OCI-LY3 (cell line): ENCODE data around the gene ARL8B.

Experiments
- H2AFZ ChIP-seq: fragments of 200-600, 300-600 bp; shearing (Covaris generic); 2 replicates; pipeline ENCODE4 v1.6.0; 2014; ENCODE audit warnings: antibody characterized with exemption, low read depth, low read length
- H3K27ac ChIP-seq: fragments of 200-600, 300-600 bp; sonication (generic); 2 replicates; pipeline ENCODE4 v1.5.1; 2014; ENCODE audit warnings: mild to moderate bottlenecking, low read length, moderate library complexity, mixed read lengths
- H3K27me3 ChIP-seq: fragments of 200-600, 300-600 bp; sonication (generic); 2 replicates; pipeline ENCODE4 v1.6.1; 2014; ENCODE audit warnings: low read depth, low read length, mixed read lengths
- H3K36me3 ChIP-seq: fragments of 200-600, 300-600 bp; sonication (generic); replicated peaks from 2 replicates; pipeline ENCODE3; 2014; ENCODE audit warnings: low read depth, low read length, mixed read lengths
- H3K4me1 ChIP-seq: fragments of 300-600, 200-600 bp; sonication (generic); 2 replicates; pipeline ENCODE4 v1.6.1; 2014; ENCODE audit warnings: low read length, mixed read lengths
- H3K4me2 ChIP-seq: fragments of 200-600, 300-600 bp; sonication (generic); 2 replicates; pipeline ENCODE4 v1.6.1; 2014; ENCODE audit warnings: low read length, mixed read lengths
- H3K4me3 ChIP-seq: fragments of 300-600, 200-600 bp; sonication (generic); 2 replicates; pipeline ENCODE4 v1.5.1; 2014; ENCODE audit warnings: antibody characterized with exemption, mild to moderate bottlenecking, low read length, moderate library complexity
- H3K79me2 ChIP-seq: fragments of 300-600, 200-600 bp; shearing (Covaris generic); 2 replicates; pipeline ENCODE4 v1.6.1; 2014; ENCODE audit warnings: mild to moderate bottlenecking, low read length, mixed read lengths
- H3K9ac ChIP-seq: fragments of 300-600, 200-600 bp; shearing (Covaris generic); 2 replicates; pipeline ENCODE4 v1.6.0; 2014; ENCODE audit warnings: mild to moderate bottlenecking, low read length, moderate library complexity
- H3K9me3 ChIP-seq: fragments of 200-600, 300-600 bp; shearing (Covaris generic); 2 replicates; pipeline ENCODE4 v1.6.1; 2014; ENCODE audit warnings: low read length, mixed read lengths; ENCODE audit not compliant: insufficient read depth
- H4K20me1 ChIP-seq: fragments of 200-600, 300-600 bp; sonication (generic); 2 replicates; pipeline ENCODE4 v1.6.1; 2016; ENCODE audit warnings: low read length, mixed read lengths; ENCODE audit not compliant: insufficient read depth
- CTCF ChIP-seq: fragments of 200-600, 300-600 bp; sonication (generic); IDR thresholded peaks from 2 replicates; pipeline ENCODE4 v1.5.1; 2014; ENCODE audit warnings: antibody characterized with exemption, low read length, low read depth
- EZH2phosphoT487 ChIP-seq: fragments of 200-600 bp; shearing (Covaris generic); IDR thresholded peaks from 2 replicates; pipeline ENCODE4 v1.6.1; 2018; ENCODE audit warnings: antibody characterized with exemption, mixed run types, low read depth

The ARL8B gene

GRCh38 chr3:5095886-5096285, 26.2 kb upstream of the ARL8B start:
- Histone ChIP-seq H3K79me2 (no peaks in the 10 kb centered on the region), H4K20me1 (no peaks in the 10 kb centered on the region)

GRCh38 chr3:5096336-5097008, 25.6 kb upstream of the ARL8B start:
- no peaks in the 10 kb centered on the region for H3K9me3 ChIP-seq
- H3K4me1 ChIP-seq, result no peaks in the 10 kb centered on the region
- H3K79me2 ChIP-seq, result no peaks in the 10 kb centered on the region
- no peak overlapping the region for H3K4me2 ChIP-seq
- no peak for TF ChIP-seq CTCF
- no peak for TF ChIP-seq EZH2phosphoT487
- H3K27ac ChIP-seq, result no peak overlapping the region
- H2AFZ ChIP-seq, result no peak overlapping the region
- H4K20me1 ChIP-seq, result no peaks in the 10 kb centered on the region
- H3K9ac ChIP-seq, result no peak overlapping the region
- 0 out of 2 replicates have a peak, but pooled peaks cover 4% of the 10 kb centered on the region for H3K27me3 ChIP-seq
- no peaks in the 10 kb centered on the region for H3K36me3 ChIP-seq
- H3K4me3 ChIP-seq, result no peak overlapping the region

More at GRCh38 chr3:5095886-5096285, 26.2 kb upstream of the ARL8B start:
- H3K9ac ChIP-seq, result no peak overlapping the region
- H3K4me3 ChIP-seq, result no peak overlapping the region
- peaks cover 5% of the 10 kb centered on the region; the same call in 1 of the 2 replicates for H3K27me3 ChIP-seq
- H2AFZ ChIP-seq, result no peak overlapping the region
- H3K4me1 ChIP-seq, result no peaks in the 10 kb centered on the region
- H3K36me3 ChIP-seq, result no peaks in the 10 kb centered on the region
- TF ChIP-seq CTCF (no peak), EZH2phosphoT487 (no peak)
- no peaks in the 10 kb centered on the region for H3K9me3 ChIP-seq
- no peak overlapping the region for H3K27ac ChIP-seq
- no peak overlapping the region for H3K4me2 ChIP-seq

GRCh38 chr3:5098346-5098745, 23.7 kb upstream of the ARL8B start:
- Histone ChIP-seq H3K79me2 (no peaks in the 10 kb centered on the region), H3K27me3 (no peaks in the 10 kb centered on the region), H3K4me3 (no peak overlapping the region), H3K4me2 (no peak overlapping the region), H4K20me1 (no peaks in the 10 kb centered on the region), H2AFZ (no peak overlapping the region), H3K9me3 (no peaks in the 10 kb centered on the region), H3K9ac (no peak overlapping the region), H3K4me1 (no peaks in the 10 kb centered on the region), H3K27ac (no peak overlapping the region), H3K36me3 (no peaks in the 10 kb centered on the region)
- TF ChIP-seq CTCF (no peak), EZH2phosphoT487 (no peak)

- H4K20me1 ChIP-seq, result no peaks in the 10 kb centered on the region
- no peaks in the 10 kb centered on the region for H3K27me3 ChIP-seq
- H3K4me1 ChIP-seq, result no peaks in the 10 kb centered on the region
- no peaks in the 10 kb centered on the region for H3K9me3 ChIP-seq
- H3K4me3 ChIP-seq, result no peak overlapping the region
- H3K27ac ChIP-seq, result no peak overlapping the region
- no peak overlapping the region for H2AFZ ChIP-seq
- H3K79me2 ChIP-seq, result no peaks in the 10 kb centered on the region
- TF ChIP-seq CTCF, result no peak
- no peak for TF ChIP-seq EZH2phosphoT487
- H3K4me2 ChIP-seq, result no peak overlapping the region
- H3K9ac ChIP-seq, result no peak overlapping the region
- no peaks in the 10 kb centered on the region for H3K36me3 ChIP-seq
Observed at GRCh38 chr3:5102532-5102931, 19.6 kb upstream of the ARL8B start.
